ENCODE results near the gene COPZ1. TPM values are rescaled to one million over a fixed set of nuclear protein-coding genes. Genes with fewer than 3 reads are reported as not detected.

COPZ1 gene
- total RNA-seq, 2 donors from 2014 or later: 83.1 to 192 TPM

DNA sequence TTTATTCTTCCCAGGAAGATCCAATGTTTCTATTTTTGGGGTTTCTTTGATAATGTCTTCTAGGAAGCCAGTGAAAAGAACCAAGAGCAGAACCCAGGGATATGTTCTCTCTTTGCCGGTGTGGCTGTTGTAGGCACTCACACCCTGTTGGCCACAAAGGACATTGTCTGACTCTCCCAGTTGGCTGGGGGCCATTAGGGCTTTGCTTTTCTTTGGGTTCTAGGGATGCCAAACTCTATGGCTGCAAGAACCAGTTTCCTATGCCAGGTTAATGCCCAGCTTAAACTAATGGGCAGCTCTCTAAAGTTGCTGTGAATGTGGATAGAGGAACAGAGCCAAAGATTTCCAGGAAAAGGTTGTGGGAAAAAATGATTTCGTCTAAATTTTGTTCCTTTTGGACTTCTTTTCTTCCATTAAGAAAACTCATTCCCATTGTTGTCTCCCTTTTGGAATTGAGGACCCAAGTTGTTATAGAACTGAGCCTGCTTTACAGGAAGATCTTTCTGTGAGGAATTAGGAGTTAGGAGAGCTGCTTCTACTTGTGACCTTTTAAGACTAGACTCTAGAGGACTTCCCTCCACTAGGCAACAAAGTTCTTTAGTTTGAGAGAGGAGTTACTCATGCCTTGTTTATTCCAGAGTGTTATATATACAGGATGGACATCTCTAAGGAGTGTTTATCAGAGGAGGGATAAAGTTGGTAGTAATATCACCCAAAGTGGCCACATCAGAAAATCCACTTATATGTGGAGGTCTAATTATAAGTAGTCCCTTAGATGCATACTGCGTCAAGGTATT lies 13.1 kb downstream of the COPZ1 start:
- TF ChIP-seq POLR2AphosphoS5 (IDR thresholded peaks at IDR 0.05) (no peak), POLR2A (IDR thresholded peaks at IDR 0.05) (no peak), CTCF (IDR thresholded peaks at IDR 0.05) (no peak)

GRCh38 chr12:54338698-54339296 lies 13.9 kb downstream of the COPZ1 start:
- DNase-seq (ENCODE audit: low spot score): no peak
- intact Hi-C loops (cut with DNase I): no loop called here
- no peaks in the 10 kb centered on the region for H3K27me3 ChIP-seq (replicated peaks; ENCODE audit: insufficient read depth)
- WGBS: 76% methylated on average over 4 of the region's 4 CpGs
- H3K36me3 ChIP-seq: peaks cover 6 to 8% of the 10 kb centered on the region in 2 donors
- no peak overlapping the region for H3K4me3 ChIP-seq
- no peaks in the 10 kb centered on the region for H3K4me1 ChIP-seq (replicated peaks)
- no peaks in the 10 kb centered on the region for H3K9me3 ChIP-seq
- no peak overlapping the region for H3K27ac ChIP-seq
- no peak for TF ChIP-seq POLR2AphosphoS5 (IDR thresholded peaks at IDR 0.05)
- no peak for TF ChIP-seq POLR2A (IDR thresholded peaks at IDR 0.05)
- TF ChIP-seq CTCF (IDR thresholded peaks at IDR 0.05): no peak

More for the DNA sequence above, 13.1 kb downstream of the COPZ1 start:
- 56% methylated on average over 3 of the region's 3 CpGs for WGBS
- Histone ChIP-seq H3K4me1 (replicated peaks) (no peaks in the 10 kb centered on the region), H3K27ac (no peak overlapping the region), H3K4me3 (no peak overlapping the region), H3K27me3 (replicated peaks; ENCODE audit: insufficient read depth) (no peaks in the 10 kb centered on the region), H3K9me3 (no peaks in the 10 kb centered on the region), H3K36me3 (peaks cover 3 to 8% of the 10 kb centered on the region in 2 donors)
- intact Hi-C loops (cut with DNase I): no loop called here
- DNase-seq (ENCODE audit: low spot score): no peak

- DNase-seq (ENCODE audit: low spot score): no peak
- intact Hi-C loops (cut with DNase I): loop anchor here (2.0 kb wide), 1 partner anchor 14 kb away; no protein-coding TSS in a partner anchor
- no peaks in the 10 kb centered on the region for H3K4me1 ChIP-seq (replicated peaks)
- H3K27me3 ChIP-seq (replicated peaks; ENCODE audit: insufficient read depth): no peaks in the 10 kb centered on the region
- peaks cover 8 to 16% of the 10 kb centered on the region in 2 donors for H3K36me3 ChIP-seq
- no peak overlapping the region for H3K4me3 ChIP-seq
- no peaks in the 10 kb centered on the region for H3K9me3 ChIP-seq
- no peak overlapping the region for H3K27ac ChIP-seq
- WGBS: 94% methylated on average over 7 of the region's 7 CpGs
- TF ChIP-seq POLR2AphosphoS5 (IDR thresholded peaks at IDR 0.05): no peak
- TF ChIP-seq CTCF (IDR thresholded peaks at IDR 0.05): no peak
- no peak for TF ChIP-seq POLR2A (IDR thresholded peaks at IDR 0.05)
Measured at GRCh38 chr12:54340846-54341245, 15.9 kb downstream of the COPZ1 start.

GRCh38 chr12:54341378-54342300 lies 16.7 kb downstream of the COPZ1 start:
- 71% methylated on average over 9 of the region's 9 CpGs for WGBS
- Histone ChIP-seq H3K36me3 (peaks cover 8 to 16% of the 10 kb centered on the region in 2 donors), H3K4me1 (replicated peaks) (no peaks in the 10 kb centered on the region), H3K27ac (no peak overlapping the region), H3K9me3 (no peaks in the 10 kb centered on the region), H3K27me3 (replicated peaks; ENCODE audit: insufficient read depth) (no peaks in the 10 kb centered on the region), H3K4me3 (no peak overlapping the region)
- intact Hi-C loops (cut with DNase I): loop anchor here (2.0 kb wide), 1 partner anchor 13 kb away; no protein-coding TSS in a partner anchor
- TF ChIP-seq POLR2A (IDR thresholded peaks at IDR 0.05): no peak
- TF ChIP-seq CTCF (IDR thresholded peaks at IDR 0.05): no peak
- no peak for TF ChIP-seq POLR2AphosphoS5 (IDR thresholded peaks at IDR 0.05)
- no peak for DNase-seq (ENCODE audit: low spot score)

Data from prostate gland (tissue), 2 donors.